Adrenal gland (tissue), 5 donors: ENCODE data around the gene RTL5.

ENCODE experiments used
- CTCF ChIP-seq, 6 experiments: fragments of 450-650 bp in 4 of 6; fragments of 200-600 bp in 2 of 6; sonication (generic) in 1 of 6; IDR thresholded peaks; 1 replicate in 5 of 6; 2 replicates in 1 of 6; pipeline versions ENCODE4 v1.5.1 to v1.8.0; 2016 to 2021; ENCODE audit warnings: antibody characterized with exemption in 6 of 6, mild to moderate bottlenecking in 2 of 6, moderate library complexity in 1 of 6
- POLR2A ChIP-seq, 2 donors: fragments of 450-650 bp; IDR thresholded peaks; one replicate each; pipeline ENCODE4 v1.6.1; 2017; ENCODE audit warnings: antibody characterized with exemption in 2 of 2, mild to moderate bottlenecking in 2 of 2, moderate library complexity in 1 of 2
- donor health status: DM: no; HTN: no; CAD: no.

- TF ChIP-seq CTCF (IDR thresholded peaks at IDR 0.05), result no peak
- no peak for TF ChIP-seq POLR2A (IDR thresholded peaks at IDR 0.05)
Measured at GRCh38 chrX:72107320-72107719, 24.4 kb downstream of the RTL5 start.
